Endometrial microvascular endothelial cells (primary cell): ENCODE data around the gene DOCK2. TPM values are rescaled to one million over a fixed set of nuclear protein-coding genes. Genes with fewer than 3 reads are reported as not detected.
"Not testable (repeated sequence)": the region's sequence is repeated elsewhere in the genome, so short reads cannot be mapped to it uniquely, and the experiment has no call there.

Experiments used
- in situ Hi-C: cut with HindIII; loops from 2 replicates; pipeline ENCODE4 v1.10.0; 2017; ENCODE audit warnings: low sequenced_read_pairs, low pct_unique_long_range_greater_than_20kb; ENCODE audit errors: inconsistent ontology term
- total RNA-seq: library from RNA; depleted of rRNA; stranded (reverse); fragments of >200 nt; gene quantifications from one replicate; pipeline ENCODE4 v1.2.3, GENCODE V29; 2015; ENCODE audit errors: inconsistent ontology term

DOCK2 gene
- total RNA-seq, 1 donor from 2014 or later: not detected

GRCh38 chr5:169706758-169707450, 69.8 kb downstream of the DOCK2 start:
- in situ Hi-C loops: no loop called here

DNA sequence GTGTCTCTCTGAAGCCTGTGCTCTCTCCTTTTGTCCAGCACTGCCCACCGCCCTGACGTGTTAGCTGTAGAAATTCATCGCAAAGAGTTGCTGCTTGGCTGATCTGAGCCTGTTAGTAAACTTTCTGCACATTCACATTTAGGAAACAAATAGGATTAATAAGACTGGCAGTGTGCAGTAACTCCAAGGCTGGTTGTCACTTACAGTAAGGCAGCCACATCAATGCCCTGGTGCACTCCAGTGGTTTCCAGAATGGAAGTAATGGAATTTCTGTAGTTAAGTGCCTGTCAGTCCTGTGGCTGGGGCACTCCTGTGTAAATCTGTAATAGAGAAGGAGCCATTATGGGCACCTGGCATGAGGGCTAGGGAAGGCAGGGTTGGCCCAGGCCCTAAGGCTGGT, 70.6 kb downstream of the DOCK2 start:
- in situ Hi-C loops: no loop called here

- in situ Hi-C loops: no loop called here
Observed at GRCh38 chr5:169710675-169711074, 73.6 kb downstream of the DOCK2 start.

DNA sequence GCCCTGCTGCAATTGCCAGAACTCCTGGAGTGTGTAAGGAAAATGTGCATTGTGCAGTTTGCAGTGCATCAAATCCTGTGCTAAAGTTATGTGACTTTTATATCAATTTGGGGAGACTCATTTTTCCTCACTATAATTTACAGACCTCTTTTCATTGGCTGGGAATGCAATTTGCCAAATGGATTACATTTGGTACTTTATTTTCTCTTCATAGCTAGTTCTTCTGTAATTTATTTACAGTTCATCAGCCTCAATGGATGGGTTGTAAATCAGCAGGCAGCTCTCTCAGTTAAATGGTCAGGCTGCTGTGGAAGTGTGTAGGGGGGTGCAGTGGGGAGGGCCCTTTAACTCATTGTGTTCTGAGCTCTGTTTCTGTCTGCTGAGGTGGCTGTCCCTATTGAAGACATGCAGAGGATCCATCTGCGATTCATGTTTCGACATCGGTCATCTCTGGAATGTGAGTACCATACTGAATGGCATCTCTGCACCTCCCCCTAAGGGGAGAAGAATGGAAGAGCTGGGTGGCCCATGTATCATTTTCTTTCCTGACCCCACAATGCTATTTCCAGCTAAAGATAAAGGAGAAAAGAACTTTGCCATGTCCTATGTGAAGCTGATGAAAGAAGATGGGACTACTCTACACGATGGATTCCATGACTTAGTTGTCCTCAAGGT, 74.6 kb downstream of the DOCK2 start:
- in situ Hi-C loops: no loop called here

GRCh38 chr5:169712428-169712827, 75.4 kb downstream of the DOCK2 start:
- in situ Hi-C loops: no loop called here

- in situ Hi-C loops: no loop called here
Observed at GRCh38 chr5:169716287-169716686, 79.2 kb downstream of the DOCK2 start.

GRCh38 chr5:169717288-169717687, 80.2 kb downstream of the DOCK2 start:
- in situ Hi-C loops: no loop called here

- in situ Hi-C loops: no loop called here
Observed at GRCh38 chr5:169719360-169720314, 82.6 kb downstream of the DOCK2 start.

DNA sequence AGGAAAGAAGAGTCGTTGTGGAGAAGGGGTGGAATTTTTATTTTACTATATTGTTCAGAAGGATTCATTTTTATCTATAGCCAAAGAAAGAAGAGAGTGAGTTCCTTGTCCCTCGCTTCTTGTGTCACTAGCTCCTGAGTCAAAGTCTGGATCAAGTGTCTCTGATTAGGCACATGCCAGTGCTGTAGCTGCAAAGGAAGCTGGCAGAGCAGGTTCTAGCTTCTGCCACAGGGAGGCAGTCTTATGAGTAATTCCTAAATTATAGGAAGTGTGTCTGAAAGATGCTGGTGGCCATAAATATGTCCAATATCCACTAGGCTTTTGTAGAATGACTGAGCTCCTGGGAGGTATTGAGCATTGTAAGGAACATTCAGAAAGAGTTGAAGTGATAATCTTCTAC, 84.7 kb downstream of the DOCK2 start:
- in situ Hi-C loops: no loop called here

DNA sequence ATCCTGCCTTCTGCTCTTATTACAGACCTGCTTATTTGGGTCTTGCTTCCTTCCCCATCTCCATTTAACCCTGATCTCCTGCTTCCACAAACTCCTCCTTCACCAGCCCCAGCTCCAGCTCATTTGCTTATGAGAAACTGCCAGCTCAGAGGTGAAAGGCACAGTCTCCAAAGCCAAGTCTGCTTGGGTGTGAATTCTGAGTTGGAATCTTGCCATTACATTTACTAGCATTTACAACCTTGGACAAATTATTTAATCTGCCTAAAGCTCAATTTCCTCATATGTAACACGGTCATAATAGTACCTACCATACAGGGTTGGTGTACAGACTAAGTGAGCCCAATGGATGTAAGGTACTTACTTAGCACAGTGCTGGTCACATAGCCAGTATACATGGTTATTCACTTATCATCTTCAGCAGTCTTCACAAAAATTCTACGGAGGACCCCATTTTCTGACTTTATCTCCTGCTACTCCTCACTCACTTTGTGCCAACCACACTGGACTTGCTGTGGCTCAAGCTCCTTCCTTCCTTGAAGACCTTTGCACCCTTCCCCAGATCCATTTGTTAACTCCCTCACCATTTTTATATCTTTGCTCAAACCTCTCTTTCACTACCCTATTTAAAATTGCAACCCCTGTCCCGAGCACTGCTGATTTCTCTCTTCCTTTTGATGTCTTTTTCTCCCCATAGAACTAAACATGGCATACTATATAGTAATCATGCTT, 86.2 kb downstream of the DOCK2 start:
- in situ Hi-C loops: no loop called here

DNA sequence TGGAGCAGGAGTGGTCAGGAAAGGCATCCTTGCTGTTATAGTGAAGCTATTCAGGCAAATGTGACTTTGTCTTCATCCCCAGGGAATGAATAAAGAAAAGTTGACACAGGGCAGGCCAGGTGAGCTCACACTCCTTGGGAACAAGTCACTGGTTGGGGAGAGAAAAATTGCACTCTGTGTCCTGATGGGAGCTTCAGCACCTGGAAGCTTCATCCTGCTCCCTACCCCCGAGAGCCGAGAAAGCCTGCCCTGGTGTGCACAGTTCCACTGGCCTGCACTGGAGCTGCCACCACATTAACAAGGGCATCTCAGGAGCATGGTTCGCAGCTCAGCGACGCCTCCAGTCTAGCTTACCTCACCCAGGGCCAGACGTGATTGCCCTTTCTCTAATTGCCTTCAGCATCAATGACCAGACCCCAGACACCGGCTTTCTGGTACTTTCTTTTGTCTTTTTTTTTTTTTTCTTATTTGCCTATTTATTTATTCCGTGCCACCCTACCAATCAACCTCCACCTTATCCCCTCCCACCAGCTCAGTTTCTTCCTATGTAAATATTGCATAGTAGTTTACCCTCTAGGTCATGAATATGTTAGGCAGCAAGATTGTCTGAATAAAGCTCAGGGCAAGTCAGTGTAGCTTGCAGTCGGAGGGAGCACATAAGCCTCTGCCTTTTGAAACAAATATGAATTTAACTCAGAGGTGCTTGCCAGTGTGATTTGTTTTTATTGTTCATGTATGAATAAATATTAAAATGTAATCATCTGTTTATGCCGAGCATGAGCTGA, 87.4 kb downstream of the DOCK2 start:
- in situ Hi-C loops: no loop called here

DNA sequence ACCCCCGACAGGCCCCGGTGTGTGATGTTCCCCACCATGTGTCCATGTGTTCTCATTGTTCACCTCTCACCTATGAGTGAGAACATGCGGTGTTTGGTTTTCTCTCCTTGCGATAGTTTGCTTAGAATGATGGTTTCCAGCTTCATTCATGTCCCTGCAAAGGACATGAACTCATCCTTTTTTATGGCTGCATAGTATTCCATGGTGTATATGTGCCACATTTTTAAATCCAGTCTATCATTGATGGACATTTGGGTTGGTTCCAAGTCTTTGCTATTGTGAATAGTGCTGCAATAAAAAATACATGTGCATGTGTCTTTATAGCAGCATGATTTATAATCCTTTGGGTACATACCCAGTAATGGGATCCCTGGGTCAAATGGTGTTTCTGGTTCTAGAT, 88.6 kb downstream of the DOCK2 start:
- in situ Hi-C loops: not testable (repeated sequence)

DNA sequence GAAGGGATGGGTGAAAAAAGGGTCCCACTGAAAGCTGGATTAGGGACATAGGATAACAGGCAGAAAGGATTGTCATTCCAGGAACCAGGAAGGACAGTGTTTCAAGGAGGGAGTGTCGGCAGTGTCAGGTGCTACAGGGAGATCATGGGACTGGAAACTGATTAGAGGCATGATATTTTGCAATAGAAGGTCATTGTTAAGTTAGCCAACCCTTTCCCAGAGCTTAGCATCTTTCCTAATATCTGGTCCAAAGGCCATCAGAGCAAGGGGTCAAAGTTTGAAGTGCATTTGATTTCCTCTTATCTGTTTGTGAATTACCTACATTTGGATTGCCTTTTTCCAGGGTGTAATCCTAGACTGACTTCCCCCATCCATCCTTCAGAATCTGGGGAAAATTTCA, 91.3 kb downstream of the DOCK2 start:
- in situ Hi-C loops: no loop called here

- in situ Hi-C loops: no loop called here
Observed at GRCh38 chr5:169731221-169731620, 94.1 kb downstream of the DOCK2 start.

DNA sequence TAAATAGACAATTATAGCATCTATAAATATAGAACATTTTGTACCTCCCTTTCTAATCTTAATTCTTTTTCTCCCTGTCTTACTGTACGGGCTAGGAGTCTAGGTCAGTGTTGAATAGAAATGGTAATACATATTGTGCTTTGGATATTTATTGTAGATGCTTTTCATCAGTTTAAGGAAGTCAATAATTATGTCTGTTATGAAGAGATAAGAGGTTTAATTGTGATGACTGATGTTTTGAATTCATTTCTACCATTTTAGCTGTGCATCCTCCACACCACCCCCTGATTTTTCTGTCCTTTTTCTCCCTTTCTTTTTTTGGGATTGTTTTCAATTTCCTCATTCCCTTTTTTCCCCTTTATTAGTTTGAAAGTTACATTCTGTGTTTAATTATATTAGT, 95.8 kb downstream of the DOCK2 start:
- in situ Hi-C loops: no loop called here

DNA sequence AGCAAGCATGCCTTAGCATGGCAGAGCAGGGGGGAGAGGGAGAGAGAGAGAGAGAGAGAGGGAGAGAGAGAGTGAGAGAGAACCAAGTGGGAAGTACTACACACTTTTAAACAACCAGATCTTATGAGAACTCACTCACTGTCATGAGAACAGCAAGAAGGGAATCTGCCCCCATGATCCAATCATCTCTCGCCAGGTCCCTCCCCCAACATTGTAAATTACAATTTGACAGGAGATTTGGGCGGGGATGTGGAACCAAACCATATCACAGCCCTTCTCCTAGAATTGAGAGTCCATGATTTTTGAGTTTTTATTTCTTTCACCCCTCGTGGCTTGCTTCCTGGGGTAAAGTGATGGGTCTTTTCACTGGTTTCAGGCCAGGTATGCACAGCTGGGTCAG, 98.8 kb downstream of the DOCK2 start:
- in situ Hi-C loops: no loop called here

DNA sequence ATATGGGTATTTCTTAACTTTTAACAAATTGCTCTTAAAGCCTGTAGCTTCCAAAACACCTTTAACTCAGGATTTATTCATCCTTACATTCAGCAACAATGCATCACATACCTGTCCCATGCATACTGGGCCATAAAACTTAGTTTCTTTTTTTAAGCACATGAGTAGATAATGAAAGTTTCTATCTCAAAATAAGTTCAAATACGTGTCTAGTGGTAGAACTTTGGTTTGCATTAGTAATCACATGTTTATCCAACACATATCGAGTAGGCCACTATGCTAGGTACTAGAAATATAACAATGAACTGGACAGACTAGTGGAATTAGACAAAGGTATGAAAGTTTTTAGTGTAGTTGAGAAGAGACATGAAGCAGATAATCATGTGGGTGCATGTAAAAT, 99.6 kb downstream of the DOCK2 start:
- in situ Hi-C loops: no loop called here

- in situ Hi-C loops: no loop called here
Observed at GRCh38 chr5:169740435-169740834, 103.4 kb downstream of the DOCK2 start.
